Mesenteric fat pad (tissue), 1 donor: ENCODE measurements around the gene ZNF669. TPM values are rescaled to one million over a fixed set of nuclear protein-coding genes. Genes with fewer than 3 reads are reported as not detected.
A peak's percentile ranks its signal among the peaks of the same experiment; 100 is the strongest.
"Not testable (repeated sequence)": the region's sequence is repeated elsewhere in the genome, so short reads cannot be mapped to it uniquely, and the experiment has no call there.

Experiments
- DNase-seq: peaks from one replicate; pipeline ENCODE4 v3.0.0-alpha.2; 2020; ENCODE audit warnings: low spot score
- long read RNA-seq: library from polyadenylated mRNA; unstranded; transcript quantifications from one replicate; pipeline ENCODE4 v2.0.0, GENCODE V29; 2020
- total RNA-seq: library from RNA; stranded (reverse); fragmentation: NEBNext Ultra II Directional; extraction: Animal tissue kit (Norgen Biotek cat#: 25700); gene quantifications from one replicate; pipeline ENCODE4 v1.2.1, GENCODE V29; 2021
- donor health status: DM: yes; HTN: yes; CAD: no.

ZNF669 gene
- total RNA-seq, result 7.7 TPM
- long read RNA-seq, transcript ZNF669-204 (4 exons, 1,718 nt), result major isoform, 20 of 27 reads
- long read RNA-seq, partial matches to known transcripts, result 0 of 27 reads
- long read RNA-seq, other reads (novel, unspliced or antisense), result 5 of 27 reads

- DNase-seq, result peak; percentile 97
Observed at GRCh38 chr1:247103859-247104591, at the start of gene ZNF669. ZNF669 (minus strand) TSS chr1:247104356; CDS start chr1:247104199, 157 bp downstream.

- no peak for DNase-seq
Observed at GRCh38 chr1:247147781-247148180, 43.6 kb upstream of the ZNF669 start.

DNA sequence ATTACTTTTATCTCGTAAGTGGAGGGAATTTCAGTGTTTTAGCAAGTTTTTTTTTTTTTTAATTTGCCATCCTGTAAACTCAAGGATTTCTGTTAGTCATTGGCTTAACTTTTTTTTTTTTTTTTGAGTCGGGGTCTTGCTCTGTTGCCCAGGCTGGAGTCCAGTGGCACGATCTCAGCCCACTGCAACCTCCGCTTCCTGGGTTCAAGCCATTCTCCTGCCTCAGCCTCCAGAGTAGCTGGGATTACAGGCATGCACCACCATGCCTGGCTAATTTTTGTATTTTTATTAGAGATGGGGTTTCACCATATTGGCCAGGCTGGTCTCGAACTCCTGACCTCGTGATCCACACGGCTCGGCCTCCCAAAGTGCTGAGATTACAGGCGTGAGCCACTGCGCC is 43.0 kb upstream of the ZNF669 start:
- not testable (repeated sequence) for DNase-seq

- no peak for DNase-seq
Observed at GRCh38 chr1:247146671-247147070, 42.5 kb upstream of the ZNF669 start.

- no peak for DNase-seq
Observed at GRCh38 chr1:247145279-247145678, 41.1 kb upstream of the ZNF669 start.

DNA sequence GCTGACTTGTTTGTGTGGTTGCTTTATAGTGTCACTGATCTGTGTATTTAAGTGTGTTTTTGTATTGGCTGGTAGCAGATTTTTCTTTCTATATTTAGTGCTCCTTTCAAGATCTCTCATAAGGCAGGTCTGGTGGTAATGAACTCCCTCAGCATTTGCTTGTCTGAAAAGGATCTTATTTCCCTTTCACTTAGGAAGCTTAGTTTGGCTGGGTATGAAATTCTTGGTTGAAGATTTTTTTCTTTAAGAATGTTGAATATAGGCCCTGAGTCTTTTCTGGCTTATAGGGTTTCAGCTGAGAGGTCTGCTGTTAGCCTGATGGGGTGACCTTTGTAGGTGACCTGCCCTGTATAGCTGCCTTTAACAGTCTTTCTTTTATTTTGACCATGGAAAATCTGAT is 35.4 kb upstream of the ZNF669 start:
- not testable (repeated sequence) for DNase-seq

- no peak for DNase-seq
Observed at GRCh38 chr1:247131236-247131635, 27.1 kb upstream of the ZNF669 start.

DNA sequence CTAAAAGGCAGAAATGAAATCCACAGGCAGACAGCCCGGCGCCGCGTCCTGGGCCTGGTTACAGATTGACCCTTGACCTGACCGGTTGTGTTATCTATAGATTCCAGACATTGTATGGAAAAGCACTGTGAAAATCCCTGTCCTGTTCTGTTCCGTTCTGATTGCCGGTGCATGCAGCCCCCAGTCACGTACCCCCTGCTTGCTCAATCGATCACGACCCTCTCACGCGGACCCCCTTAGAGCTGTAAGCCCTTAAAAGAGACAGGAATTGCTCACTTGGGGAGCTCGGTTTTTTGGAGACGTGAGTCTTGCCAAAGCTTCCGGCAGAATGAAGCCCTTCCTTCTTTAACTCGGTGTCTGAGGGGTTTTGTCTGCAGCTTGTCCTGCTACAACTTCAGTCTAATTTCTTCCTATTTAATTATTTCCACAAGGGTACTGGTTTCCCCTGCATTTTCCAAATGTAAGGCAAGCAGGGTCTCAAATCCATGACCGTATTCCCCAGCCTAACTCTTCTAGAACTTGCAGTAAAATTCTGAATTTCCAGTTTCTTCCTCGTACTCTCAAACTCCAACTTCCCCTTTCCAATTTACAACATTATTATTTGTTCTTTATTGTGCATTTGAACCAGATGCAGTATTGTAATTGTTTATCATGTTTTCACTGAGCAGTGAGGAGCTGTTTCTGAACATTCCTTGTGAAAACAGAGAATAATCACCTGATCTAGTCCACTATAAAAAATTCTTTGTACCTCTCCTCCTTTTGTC is 23.5 kb upstream of the ZNF669 start:
- not testable (repeated sequence) for DNase-seq

- DNase-seq, result not testable (repeated sequence)
Observed at GRCh38 chr1:247126601-247127000, 22.4 kb upstream of the ZNF669 start.

GRCh38 chr1:247126166-247126565 is 22.0 kb upstream of the ZNF669 start:
- not testable (repeated sequence) for DNase-seq

GRCh38 chr1:247121382-247121781 is 17.2 kb upstream of the ZNF669 start:
- no peak for DNase-seq

- DNase-seq, result not testable (repeated sequence)
Observed at GRCh38 chr1:247120408-247120668, 16.2 kb upstream of the ZNF669 start.

DNA sequence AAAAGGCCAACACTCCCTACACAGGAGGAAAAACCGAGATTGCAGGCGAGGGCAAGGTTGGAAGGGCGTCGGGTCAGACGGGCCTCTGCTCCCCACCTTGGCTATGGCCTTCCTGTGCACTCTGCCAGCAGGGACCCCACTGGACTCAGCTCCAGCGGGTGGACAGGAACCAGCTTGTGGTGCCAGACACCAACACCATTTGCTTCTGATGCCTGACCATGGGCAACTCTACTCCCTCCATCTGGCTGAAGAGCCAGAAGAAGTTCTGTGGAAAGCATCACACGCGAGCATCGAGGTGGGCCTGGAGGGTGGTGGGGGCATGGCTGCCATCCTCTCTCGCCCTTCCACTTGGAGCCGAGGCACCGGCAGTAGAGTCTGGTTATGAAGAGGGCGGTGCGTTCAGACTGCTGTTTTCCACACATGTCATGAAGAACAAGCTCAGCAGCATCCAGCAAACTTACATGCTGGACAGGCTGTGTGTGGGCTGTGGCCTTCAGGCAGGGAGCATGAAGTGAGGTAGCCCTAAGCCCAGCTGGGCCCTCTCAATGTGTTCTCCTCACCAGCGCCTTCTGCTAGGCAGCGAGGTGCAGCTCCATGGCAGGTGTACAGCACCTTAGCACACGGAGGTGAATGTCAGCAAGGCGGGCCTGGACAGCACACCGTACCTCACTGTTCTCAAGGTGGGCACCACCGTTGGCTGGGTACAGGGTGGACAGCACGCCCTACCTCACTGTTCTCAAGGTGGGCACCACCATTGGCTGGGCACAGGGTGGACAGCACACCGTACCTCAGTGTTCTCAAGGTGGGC is 15.6 kb upstream of the ZNF669 start:
- no peak for DNase-seq

DNA sequence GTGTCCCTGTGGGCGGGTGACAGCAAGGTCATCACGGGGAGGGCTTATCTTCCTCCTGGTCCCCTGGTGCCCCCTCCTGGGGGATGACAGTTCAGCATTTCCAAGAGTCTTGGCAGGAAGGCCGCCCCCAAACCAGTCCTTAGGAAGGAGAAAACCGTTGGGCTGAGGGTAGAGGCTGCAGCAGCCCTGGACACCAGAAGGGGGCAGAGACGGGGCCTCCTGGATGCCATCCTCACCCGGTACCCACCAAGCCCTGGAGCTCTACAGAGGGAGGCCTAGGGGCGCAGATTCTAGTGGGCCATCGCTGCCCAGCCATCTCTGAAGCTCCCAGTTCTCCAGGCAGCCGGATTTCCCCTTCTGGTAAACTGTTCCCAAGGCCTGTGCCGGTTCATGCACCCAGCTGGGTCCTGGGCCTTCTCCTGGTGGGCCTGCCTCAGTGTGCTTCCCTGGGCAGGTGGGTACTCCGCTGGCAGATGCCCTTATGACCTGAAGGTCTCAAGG is 14.8 kb upstream of the ZNF669 start:
- no peak for DNase-seq

DNA sequence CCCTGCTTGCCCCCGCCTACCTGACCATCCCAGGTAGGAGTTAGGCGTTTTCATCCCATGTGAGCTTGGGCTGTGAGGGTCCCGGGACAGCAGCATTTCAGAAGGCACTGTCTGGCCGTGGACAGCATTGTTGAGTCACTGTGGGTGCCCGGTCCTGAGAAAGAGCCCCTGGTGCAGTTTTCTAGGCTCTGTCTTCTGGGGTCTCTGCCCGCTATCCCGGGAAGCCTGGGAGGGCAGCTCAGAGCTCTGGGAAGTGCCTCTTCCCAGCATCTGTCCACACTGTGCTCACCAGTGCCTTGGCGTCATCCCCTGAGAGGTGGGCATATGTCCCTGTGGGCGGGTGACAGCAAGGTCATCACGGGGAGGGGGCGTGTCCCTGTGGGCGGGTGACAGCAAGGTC is 11.4 kb upstream of the ZNF669 start:
- DNase-seq, result no peak

DNA sequence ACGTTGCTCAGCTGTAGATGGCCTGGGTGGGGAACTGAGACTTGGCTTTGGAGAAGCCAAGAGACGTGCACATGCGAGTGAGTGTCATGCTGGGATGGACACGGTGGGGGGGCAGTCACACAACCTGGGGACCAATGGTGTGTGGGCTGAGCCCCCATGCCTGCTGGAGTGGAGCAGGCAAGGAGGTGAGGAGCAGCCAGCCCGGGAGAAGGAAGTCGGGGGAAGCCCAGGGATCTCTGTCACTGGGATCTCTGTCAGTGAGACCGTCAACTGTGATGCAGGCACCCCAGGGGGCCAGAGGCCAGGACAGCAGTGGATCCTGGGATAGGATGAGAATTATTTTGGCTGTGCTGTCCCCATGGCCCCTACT is 11.0 kb upstream of the ZNF669 start:
- no peak for DNase-seq

DNA sequence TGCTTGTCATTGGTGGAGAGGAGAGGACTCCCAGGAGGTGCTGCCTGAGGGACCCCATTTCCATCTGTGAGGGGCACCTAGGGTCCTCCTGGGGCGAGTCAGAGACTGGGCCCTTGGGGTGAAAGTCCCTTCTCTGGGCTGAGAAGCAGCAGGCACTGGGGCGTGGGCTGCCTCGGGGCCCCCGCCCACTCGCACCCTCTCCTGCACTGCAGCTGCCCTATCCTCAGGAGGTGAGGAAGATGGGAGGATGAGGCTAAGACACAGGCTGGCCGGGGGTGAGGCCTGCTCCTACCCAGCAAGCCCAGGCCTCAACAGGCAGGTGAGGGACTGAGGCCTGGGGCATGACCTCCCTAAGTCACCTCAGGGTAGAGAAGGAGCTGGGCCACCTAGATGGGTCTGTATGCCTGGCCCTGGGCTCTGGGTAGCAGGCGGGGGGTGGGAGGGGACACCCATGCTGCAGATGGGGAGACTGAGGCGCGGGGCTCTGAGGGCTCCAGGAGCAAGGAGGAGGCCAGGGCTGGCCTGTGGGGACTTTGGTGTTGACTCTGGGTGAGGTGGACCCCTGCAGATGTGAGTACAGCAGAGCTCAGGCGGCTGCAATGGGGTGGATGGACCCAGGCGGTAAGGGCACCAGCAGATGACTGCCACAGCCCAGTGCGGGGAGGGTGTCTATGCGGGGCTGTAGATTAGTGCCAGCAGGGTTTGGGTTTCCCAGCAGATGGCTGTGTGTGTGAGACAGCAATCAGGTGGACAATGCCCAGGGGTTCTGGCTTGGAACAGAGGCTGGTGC is 10.4 kb upstream of the ZNF669 start:
- DNase-seq, result no peak

DNA sequence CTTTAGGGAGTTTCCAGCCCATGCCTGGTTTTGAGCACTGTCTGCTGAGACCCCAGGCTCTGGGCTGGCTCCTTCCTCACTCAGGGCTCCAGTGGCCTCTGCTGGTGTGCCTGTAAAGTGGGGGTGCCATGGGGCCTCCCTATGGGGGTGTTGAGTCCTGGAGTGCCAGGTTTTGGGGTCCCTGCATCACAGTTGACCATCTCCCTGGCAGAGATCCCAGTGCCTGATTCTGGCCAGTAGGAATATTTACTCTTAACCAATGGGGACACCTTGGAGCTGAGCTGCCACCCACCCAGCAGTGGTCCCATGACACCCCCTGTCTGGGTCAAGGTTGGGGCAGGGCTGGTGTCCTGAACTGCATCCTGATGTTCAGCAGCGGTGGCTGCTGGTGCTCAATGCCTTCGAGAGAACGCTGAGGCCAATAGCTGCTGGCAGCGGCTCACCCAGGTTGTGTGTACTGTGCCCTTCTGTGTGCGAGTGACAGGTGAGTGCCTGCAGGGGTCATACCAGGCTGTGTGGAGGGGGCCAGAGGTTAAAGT is 9.6 kb upstream of the ZNF669 start:
- DNase-seq, result no peak

DNA sequence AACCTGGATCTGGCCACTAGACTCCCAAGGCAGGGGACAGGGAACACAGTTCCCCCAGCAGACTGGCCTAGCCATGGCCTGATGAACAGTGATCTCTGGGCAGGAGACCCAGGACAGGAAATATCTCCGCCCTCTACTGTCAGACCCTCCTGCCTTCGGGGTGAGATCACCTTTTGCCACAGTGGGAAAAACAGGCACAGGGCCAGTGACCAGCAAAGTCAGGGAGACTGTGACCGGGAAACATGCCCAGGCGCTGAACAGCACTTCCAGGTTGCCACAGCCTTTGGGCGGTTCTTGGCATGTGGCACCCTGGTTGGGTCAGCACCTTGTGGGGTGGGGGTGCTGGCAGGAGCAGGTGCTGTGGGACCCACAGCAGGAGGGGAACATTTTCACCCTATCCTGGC is 8.9 kb upstream of the ZNF669 start:
- DNase-seq, result no peak

- no peak for DNase-seq
Observed at GRCh38 chr1:247112479-247112781, 8.3 kb upstream of the ZNF669 start.
